ENCODE results near the gene TTC7B.

Gene TTC7B

GRCh38 chr14:90582166-90582565 is 234.1 kb downstream of the TTC7B start:
- Histone ChIP-seq H3K36me3 (ENCODE audit: insufficient read depth, low read length) (no peaks in the 10 kb centered on the region; the same call in 1 of the 2 replicates), H3K4me3 (ENCODE audit: low read length) (no peak overlapping the region), H3K27ac (ENCODE audit: low read depth, low read length) (no peak overlapping the region), H3K4me1 (ENCODE audit: insufficient read depth, low read length) (no peaks in the 10 kb centered on the region), H3K9me3 (ENCODE audit: insufficient read depth, low read depth, low read length) (no peaks in the 10 kb centered on the region), H3K9ac (ENCODE audit: low read depth, low read length) (no peak overlapping the region), H3K27me3 (ENCODE audit: insufficient read depth, low read length) (no peaks in the 10 kb centered on the region)
- 96% methylated on average over 3 of the region's 3 CpGs for WGBS

GRCh38 chr14:90581745-90582144 is 234.5 kb downstream of the TTC7B start:
- Histone ChIP-seq H3K27ac (ENCODE audit: low read depth, low read length) (no peak overlapping the region), H3K9ac (ENCODE audit: low read depth, low read length) (no peak overlapping the region)
- 95% methylated on average over 8 of the region's 8 CpGs for WGBS

GRCh38 chr14:90580377-90581335 is 235.6 kb downstream of the TTC7B start:
- Histone ChIP-seq H3K36me3 (ENCODE audit: insufficient read depth, low read length) (no peaks in the 10 kb centered on the region; the same call in 1 of the 2 replicates), H3K4me1 (ENCODE audit: insufficient read depth, low read length) (0 out of 2 replicates have a peak, but pooled peaks cover 2% of the 10 kb centered on the region), H3K27ac (ENCODE audit: low read depth, low read length) (no peak overlapping the region), H3K9ac (ENCODE audit: low read depth, low read length) (no peak overlapping the region), H3K9me3 (ENCODE audit: insufficient read depth, low read depth, low read length) (no peaks in the 10 kb centered on the region), H3K27me3 (ENCODE audit: insufficient read depth, low read length) (no peaks in the 10 kb centered on the region), H3K4me3 (ENCODE audit: low read length) (no peak overlapping the region)
- WGBS = 93% methylated on average over 20 of the region's 20 CpGs

More at GRCh38 chr14:90581745-90582144, 234.5 kb downstream of the TTC7B start:
- Histone ChIP-seq H3K9me3 (ENCODE audit: insufficient read depth, low read depth, low read length) (no peaks in the 10 kb centered on the region), H3K4me1 (ENCODE audit: insufficient read depth, low read length) (no peaks in the 10 kb centered on the region), H3K27me3 (ENCODE audit: insufficient read depth, low read length) (no peaks in the 10 kb centered on the region), H3K36me3 (ENCODE audit: insufficient read depth, low read length) (no peaks in the 10 kb centered on the region; the same call in 1 of the 2 replicates), H3K4me3 (ENCODE audit: low read length) (no peak overlapping the region)

- H3K9me3 ChIP-seq (ENCODE audit: insufficient read depth, low read depth, low read length) = no peaks in the 10 kb centered on the region
- 0 out of 2 replicates have a peak, but pooled peaks cover 3% of the 10 kb centered on the region for H3K4me1 ChIP-seq (ENCODE audit: insufficient read depth, low read length)
- H3K9ac ChIP-seq (ENCODE audit: low read depth, low read length) = no peak overlapping the region
- no peak overlapping the region for H3K4me3 ChIP-seq (ENCODE audit: low read length)
- H3K27me3 ChIP-seq (ENCODE audit: insufficient read depth, low read length) = no peaks in the 10 kb centered on the region
- no peak overlapping the region for H3K27ac ChIP-seq (ENCODE audit: low read depth, low read length)
- H3K36me3 ChIP-seq (ENCODE audit: insufficient read depth, low read length) = no peaks in the 10 kb centered on the region; the same call in 1 of the 2 replicates
- WGBS = 95% methylated on average over 9 of the region's 9 CpGs
Measured at GRCh38 chr14:90579816-90580215, 236.4 kb downstream of the TTC7B start.

GRCh38 chr14:90579088-90579487 is 237.1 kb downstream of the TTC7B start:
- Histone ChIP-seq H3K4me3 (ENCODE audit: low read length) (no peak overlapping the region), H3K27ac (ENCODE audit: low read depth, low read length) (no peak overlapping the region), H3K27me3 (ENCODE audit: insufficient read depth, low read length) (no peaks in the 10 kb centered on the region), H3K9ac (ENCODE audit: low read depth, low read length) (no peak overlapping the region), H3K4me1 (ENCODE audit: insufficient read depth, low read length) (peaks cover 10% of the 10 kb centered on the region; the same call in 1 of the 2 replicates), H3K9me3 (ENCODE audit: insufficient read depth, low read depth, low read length) (no peaks in the 10 kb centered on the region), H3K36me3 (ENCODE audit: insufficient read depth, low read length) (no peaks in the 10 kb centered on the region; the same call in 1 of the 2 replicates)
- 96% methylated on average over 7 of the region's 8 CpGs for WGBS

- Histone ChIP-seq H3K9me3 (ENCODE audit: insufficient read depth, low read depth, low read length) (no peaks in the 10 kb centered on the region), H3K9ac (ENCODE audit: low read depth, low read length) (no peak overlapping the region), H3K4me3 (ENCODE audit: low read length) (no peak overlapping the region), H3K27ac (ENCODE audit: low read depth, low read length) (no peak overlapping the region), H3K4me1 (ENCODE audit: insufficient read depth, low read length) (peaks cover 10% of the 10 kb centered on the region; the same call in 1 of the 2 replicates), H3K36me3 (ENCODE audit: insufficient read depth, low read length) (no peaks in the 10 kb centered on the region; the same call in 1 of the 2 replicates), H3K27me3 (ENCODE audit: insufficient read depth, low read length) (no peaks in the 10 kb centered on the region)
- WGBS = 94% methylated on average over 17 of the region's 17 CpGs
Measured at GRCh38 chr14:90578283-90578985, 237.8 kb downstream of the TTC7B start.

GRCh38 chr14:90577661-90578282 is 238.5 kb downstream of the TTC7B start:
- Histone ChIP-seq H3K36me3 (ENCODE audit: insufficient read depth, low read length) (no peaks in the 10 kb centered on the region; the same call in 1 of the 2 replicates), H3K4me3 (ENCODE audit: low read length) (no peak overlapping the region), H3K27ac (ENCODE audit: low read depth, low read length) (no peak overlapping the region), H3K9me3 (ENCODE audit: insufficient read depth, low read depth, low read length) (no peaks in the 10 kb centered on the region), H3K4me1 (ENCODE audit: insufficient read depth, low read length) (peaks cover 10% of the 10 kb centered on the region; the same call in 1 of the 2 replicates), H3K9ac (ENCODE audit: low read depth, low read length) (no peak overlapping the region), H3K27me3 (ENCODE audit: insufficient read depth, low read length) (no peaks in the 10 kb centered on the region)
- 90% methylated on average over 18 of the region's 18 CpGs for WGBS

- H3K4me1 ChIP-seq (ENCODE audit: insufficient read depth, low read length) = peaks cover 10% of the 10 kb centered on the region; the same call in 1 of the 2 replicates
- 93% methylated on average over 21 of the region's 21 CpGs for WGBS
- no peak overlapping the region for H3K9ac ChIP-seq (ENCODE audit: low read depth, low read length)
- no peak overlapping the region for H3K27ac ChIP-seq (ENCODE audit: low read depth, low read length)
- H3K36me3 ChIP-seq (ENCODE audit: insufficient read depth, low read length) = no peaks in the 10 kb centered on the region; the same call in 1 of the 2 replicates
- H3K9me3 ChIP-seq (ENCODE audit: insufficient read depth, low read depth, low read length) = no peaks in the 10 kb centered on the region
- H3K27me3 ChIP-seq (ENCODE audit: insufficient read depth, low read length) = no peaks in the 10 kb centered on the region
- no peak overlapping the region for H3K4me3 ChIP-seq (ENCODE audit: low read length)
Measured at GRCh38 chr14:90576981-90577660, 239.1 kb downstream of the TTC7B start.

GRCh38 chr14:90576581-90576980 is 239.6 kb downstream of the TTC7B start:
- no peaks in the 10 kb centered on the region for H3K9me3 ChIP-seq (ENCODE audit: insufficient read depth, low read depth, low read length)
- no peak overlapping the region for H3K27ac ChIP-seq (ENCODE audit: low read depth, low read length)
- no peaks in the 10 kb centered on the region for H3K27me3 ChIP-seq (ENCODE audit: insufficient read depth, low read length)
- 84% methylated on average over 2 of the region's 2 CpGs for WGBS
- H3K9ac ChIP-seq (ENCODE audit: low read depth, low read length) = no peak overlapping the region
- H3K4me1 ChIP-seq (ENCODE audit: insufficient read depth, low read length) = peaks cover 10% of the 10 kb centered on the region; the same call in 1 of the 2 replicates
- no peaks in the 10 kb centered on the region; the same call in 1 of the 2 replicates for H3K36me3 ChIP-seq (ENCODE audit: insufficient read depth, low read length)
- no peak overlapping the region for H3K4me3 ChIP-seq (ENCODE audit: low read length)

- Histone ChIP-seq H3K36me3 (ENCODE audit: insufficient read depth, low read length) (no peaks in the 10 kb centered on the region; the same call in 1 of the 2 replicates), H3K27ac (ENCODE audit: low read depth, low read length) (no peak overlapping the region)
- 83% methylated on average over 7 of the region's 7 CpGs for WGBS
Measured at GRCh38 chr14:90575781-90576180, 240.4 kb downstream of the TTC7B start.

More at GRCh38 chr14:90575781-90576180, 240.4 kb downstream of the TTC7B start:
- Histone ChIP-seq H3K27me3 (ENCODE audit: insufficient read depth, low read length) (no peaks in the 10 kb centered on the region), H3K4me1 (ENCODE audit: insufficient read depth, low read length) (peaks cover 10% of the 10 kb centered on the region; the same call in 1 of the 2 replicates), H3K9me3 (ENCODE audit: insufficient read depth, low read depth, low read length) (no peaks in the 10 kb centered on the region), H3K9ac (ENCODE audit: low read depth, low read length) (no peak overlapping the region), H3K4me3 (ENCODE audit: low read length) (no peak overlapping the region)
